ENCODE results near the gene P2RY2.

DNA sequence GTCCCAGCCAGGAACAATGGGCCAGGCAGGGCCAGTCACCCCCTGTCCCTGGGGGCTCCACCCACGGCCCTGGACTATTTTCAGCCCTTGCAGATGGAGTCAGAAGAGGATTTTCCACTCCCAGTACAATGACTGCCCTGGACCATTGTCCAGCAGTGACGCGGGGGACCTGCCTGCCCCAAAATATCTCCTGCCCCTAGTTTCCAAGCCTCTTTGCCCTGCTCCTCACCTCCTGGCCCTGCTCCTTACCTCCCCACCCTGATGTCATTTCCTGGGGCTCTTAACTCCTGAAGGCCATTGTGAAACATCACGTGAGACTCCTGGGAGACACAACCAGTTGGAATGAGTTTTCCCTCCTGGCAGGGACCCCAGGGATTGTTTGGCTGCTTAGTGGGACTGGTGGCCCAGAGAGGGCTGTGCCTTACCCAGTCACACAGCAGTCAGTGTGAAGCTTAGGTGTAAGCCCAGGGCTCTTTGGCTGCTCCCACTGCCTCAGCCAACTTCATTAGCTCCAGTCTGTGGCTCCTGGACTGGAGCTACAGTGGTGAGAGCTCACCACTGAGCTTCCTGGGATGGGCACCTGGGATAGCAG lies 22.2 kb downstream of the P2RY2 start:
- TF ChIP-seq POLR2A (IDR thresholded peaks at IDR 0.05) (no peak), CTCF (IDR thresholded peaks at IDR 0.05) (no peak)

All from esophagus squamous epithelium (tissue), 4 donors.